Astrocyte (in vitro differentiated cells and primary cell): Measurements from ENCODE around the gene SESN2.

Source experiments
- CTCF ChIP-seq: IDR thresholded peaks from 2 replicates; pipeline ENCODE4 v1.5.1; 2011; ENCODE audit warnings: low read depth, mild to moderate bottlenecking, inconsistent platforms, low read length, moderate library complexity; ENCODE audit not compliant: insufficient read depth
- EZH2 ChIP-seq: IDR thresholded peaks from 2 replicates; pipeline ENCODE4 v1.6.1; 2012; ENCODE audit warnings: mild to moderate bottlenecking, low read length, inconsistent platforms; ENCODE audit not compliant: insufficient read depth

GRCh38 chr1:28290851-28291250 lies 31.5 kb downstream of the SESN2 start:
- TF ChIP-seq CTCF (no peak), EZH2 (no peak)
